HEK293 (cell line): Measurements from ENCODE around the gene NRROS.

Experiments used
- CTCF ChIA-PET: fragments of 350-600 bp; formaldehyde crosslinking; extraction: SDS; loops from one replicate; lab custom pipeline; 2021; ENCODE audit warnings: antibody characterized with exemption; lab: Yijun Ruan, JAX
- POLR2A ChIA-PET: fragments of 300-600 bp; formaldehyde crosslinking; extraction: SDS; loops from one replicate; lab custom pipeline; 2020; ENCODE audit warnings: antibody characterized with exemption, inconsistent platforms; lab: Yijun Ruan, JAX
- H3K27ac ChIP-seq: fragments of 200-500 bp; sonication (Bioruptor generic); 2 replicates; pipeline ENCODE4 v1.5.1; 2014; ENCODE audit warnings: low read depth, low read length, control low read depth, inconsistent platforms; ENCODE audit errors: extremely low read depth
- H3K36me3 ChIP-seq, 2 experiments: fragments of 200-500 bp in 1 of 2; sonication (Bioruptor generic) in 1 of 2; 1 replicate in 1 of 2; 2 replicates in 1 of 2; pipeline ENCODE4 v1.5.1; 2014 to 2017; ENCODE audit warnings: inconsistent platforms in 2 of 2, low read length in 2 of 2; ENCODE audit not compliant: control insufficient read depth in 2 of 2, insufficient read depth in 1 of 2
- H3K4me1 ChIP-seq: fragments of 200-500 bp; sonication (Bioruptor generic); 2 replicates; pipeline ENCODE4 v1.5.1; 2014; ENCODE audit warnings: mild to moderate bottlenecking, low read length, inconsistent platforms; ENCODE audit not compliant: control insufficient read depth, insufficient read depth
- H3K4me3 ChIP-seq: 2 replicates; pipeline ENCODE4 v1.5.1; 2011; ENCODE audit warnings: low read depth, mild to moderate bottlenecking, control low read depth, low read length, moderate library complexity
- H3K9me3 ChIP-seq: fragments of 200-500 bp; sonication (Bioruptor generic); 2 replicates; pipeline ENCODE4 v1.5.1; 2014; ENCODE audit warnings: low read depth, low read length, inconsistent platforms; ENCODE audit not compliant: control insufficient read depth, insufficient read depth
- CTCF ChIP-seq: fragments of 450-650 bp; formaldehyde crosslinking; IDR thresholded peaks from 2 replicates; pipeline ENCODE4 v1.5.1; 2016; ENCODE audit warnings: missing biosample characterization, missing genetic modification characterization
- ELK4 ChIP-seq: IDR thresholded peaks from 2 replicates; pipeline ENCODE4 v1.6.1; 2011; ENCODE audit warnings: mild to moderate bottlenecking, low read depth, low read length, borderline replicate concordance
- FEZF1 ChIP-seq: fragments of 450-650 bp; formaldehyde crosslinking; IDR thresholded peaks from 2 replicates; pipeline ENCODE4 v1.5.1; 2016; ENCODE audit warnings: missing biosample characterization, missing genetic modification characterization
- KLF16 ChIP-seq: fragments of 450-650 bp; formaldehyde crosslinking; IDR thresholded peaks from 2 replicates; pipeline ENCODE4 v1.5.1; 2017; ENCODE audit warnings: missing biosample characterization, missing genetic modification characterization
- YY2 ChIP-seq: fragments of 450-650 bp; formaldehyde crosslinking; IDR thresholded peaks from 2 replicates; pipeline ENCODE4 v1.5.1; 2016; ENCODE audit warnings: missing biosample characterization, missing genetic modification characterization
- ZBTB17 ChIP-seq: fragments of 450-650 bp; formaldehyde crosslinking; IDR thresholded peaks from 2 replicates; pipeline ENCODE4 v1.5.1; 2016; ENCODE audit warnings: missing biosample characterization, missing genetic modification characterization
- ZBTB44 ChIP-seq: fragments of 450-650 bp; IDR thresholded peaks from 2 replicates; pipeline ENCODE4 v1.5.1; 2018; ENCODE audit warnings: missing biosample characterization, mild to moderate bottlenecking, missing genetic modification characterization
- ZNF133 ChIP-seq: fragments of 450-650 bp; formaldehyde crosslinking; IDR thresholded peaks from 2 replicates; pipeline ENCODE4 v1.5.1; 2016; ENCODE audit warnings: missing biosample characterization, missing genetic modification characterization
- ZNF24 ChIP-seq: fragments of 450-650 bp; formaldehyde crosslinking; IDR thresholded peaks from 2 replicates; pipeline ENCODE4 v1.5.1; 2016; ENCODE audit warnings: missing biosample characterization, missing genetic modification characterization
- ZNF266 ChIP-seq: fragments of 450-650 bp; formaldehyde crosslinking; IDR thresholded peaks from 2 replicates; pipeline ENCODE4 v1.5.1; 2016; ENCODE audit warnings: missing biosample characterization, missing genetic modification characterization, low read depth
- ZNF37A ChIP-seq: fragments of 450-650 bp; IDR thresholded peaks from 2 replicates; pipeline ENCODE4 v1.5.1; 2018; ENCODE audit warnings: missing biosample characterization, missing genetic modification characterization
- ZNF501 ChIP-seq: fragments of 450-650 bp; formaldehyde crosslinking; IDR thresholded peaks from 2 replicates; pipeline ENCODE4 v1.5.1; 2016; ENCODE audit warnings: missing biosample characterization, missing genetic modification characterization
- ZNF571 ChIP-seq: fragments of 450-650 bp; formaldehyde crosslinking; IDR thresholded peaks from 2 replicates; pipeline ENCODE4 v1.5.0; 2017; ENCODE audit warnings: missing biosample characterization, missing genetic modification characterization
- ZNF600 ChIP-seq: fragments of 450-650 bp; formaldehyde crosslinking; IDR thresholded peaks from 2 replicates; pipeline ENCODE4 v1.5.1; 2016; ENCODE audit warnings: missing biosample characterization, missing genetic modification characterization
- ZNF645 ChIP-seq: fragments of 450-650 bp; formaldehyde crosslinking; IDR thresholded peaks from 2 replicates; pipeline ENCODE4; 2016; ENCODE audit warnings: missing biosample characterization, missing genetic modification characterization
- ZNF677 ChIP-seq: fragments of 450-650 bp; IDR thresholded peaks from 2 replicates; pipeline ENCODE4 v1.5.0; 2018; ENCODE audit warnings: missing biosample characterization, mild to moderate bottlenecking, missing genetic modification characterization, moderate library complexity
- ZSCAN23 ChIP-seq: fragments of 450-650 bp; formaldehyde crosslinking; IDR thresholded peaks from 2 replicates; pipeline ENCODE4 v1.5.1; 2016; ENCODE audit warnings: missing biosample characterization, missing genetic modification characterization
- ZSCAN5A ChIP-seq: fragments of 450-650 bp; formaldehyde crosslinking; IDR thresholded peaks from 2 replicates; pipeline ENCODE4 v1.5.1; 2016; ENCODE audit warnings: missing biosample characterization, missing genetic modification characterization
- TF ChIP-seq, protein P1 (sequence below): fragments of 450-650 bp; formaldehyde crosslinking; IDR thresholded peaks from 2 replicates; pipeline ENCODE4 v1.5.1; 2016; ENCODE audit warnings: missing biosample characterization, missing genetic modification characterization

NRROS gene

GRCh38 chr3:196620161-196620604 is 19.3 kb upstream of the NRROS start:
- no peak overlapping the region for H3K4me3 ChIP-seq
- TF ChIP-seq ZNF600 (tag by site-specific recombination) = 0 out of 2 replicates have a peak, but pooled peaks have one; percentile 22
- TF ChIP-seq ZBTB17 = 0 out of 2 replicates have a peak, but pooled peaks have one; percentile 12
- TF ChIP-seq ZNF571 (tag by site-specific recombination) = no peak
- TF ChIP-seq, all 188 proteins: peak for 2
- no peak overlapping the region for H3K27ac ChIP-seq
- ChIA-PET POLR2A (no interaction called here), CTCF (interaction anchor here (1.4 kb wide), 1 partner anchor 65 kb away, joined by 3 read pairs; no protein-coding TSS in a partner anchor)
- H3K4me1 ChIP-seq = no peaks in the 10 kb centered on the region
- no peaks in the 10 kb centered on the region for H3K36me3 ChIP-seq
- H3K9me3 ChIP-seq = no peaks in the 10 kb centered on the region

- POLR2A ChIA-PET = no interaction called here
- H3K4me3 ChIP-seq = no peak overlapping the region
- CTCF ChIA-PET = interaction anchor here (1.4 kb wide), 1 partner anchor 65 kb away, joined by 3 read pairs; no protein-coding TSS in a partner anchor
- H3K9me3 ChIP-seq = no peaks in the 10 kb centered on the region
- no peak for TF ChIP-seq ZSCAN23 (tag by site-specific recombination)
- TF ChIP-seq ZNF24 (tag by site-specific recombination) = no peak
- TF ChIP-seq ELK4 = no peak
- no peak for TF ChIP-seq ZNF266
- TF ChIP-seq, protein P1, sequence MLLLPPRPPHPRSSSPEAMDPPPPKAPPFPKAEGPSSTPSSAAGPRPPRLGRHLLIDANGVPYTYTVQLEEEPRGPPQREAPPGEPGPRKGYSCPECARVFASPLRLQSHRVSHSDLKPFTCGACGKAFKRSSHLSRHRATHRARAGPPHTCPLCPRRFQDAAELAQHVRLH (tag by site-specific recombination) = no peak
- TF ChIP-seq ZNF645 = no peak
- TF ChIP-seq YY2 (tag by site-specific recombination) = no peak
- no peak for TF ChIP-seq FEZF1
- no peak for TF ChIP-seq ZNF37A
- H3K36me3 ChIP-seq = no peaks in the 10 kb centered on the region
- H3K4me1 ChIP-seq = no peaks in the 10 kb centered on the region
- H3K27ac ChIP-seq = no peak overlapping the region
These were observed 18.8 kb upstream of the NRROS start for GRCh38 chr3:196620684-196621083.

DNA sequence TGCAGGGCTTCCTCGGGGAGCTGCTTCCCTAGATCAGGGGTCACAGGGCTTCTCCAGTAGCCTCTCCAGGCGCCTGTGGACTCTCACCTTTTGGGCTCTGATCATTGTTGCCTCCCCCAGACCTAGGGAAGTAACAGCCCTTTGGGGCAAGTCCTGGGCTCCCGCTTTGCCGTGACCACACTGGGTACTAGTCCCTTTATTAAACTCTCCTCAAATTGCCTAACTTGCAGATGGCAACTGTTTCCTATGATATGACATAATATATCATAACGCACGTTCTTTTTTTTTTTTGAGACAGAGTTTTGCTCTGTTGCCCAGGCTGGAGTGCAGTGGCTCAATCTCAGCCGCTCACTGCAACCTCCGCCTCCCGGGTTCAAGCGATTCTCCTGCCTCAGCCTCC is 17.9 kb upstream of the NRROS start:
- POLR2A ChIA-PET = no interaction called here
- H3K4me1 ChIP-seq = no peaks in the 10 kb centered on the region
- H3K36me3 ChIP-seq = no peaks in the 10 kb centered on the region
- no peak overlapping the region for H3K27ac ChIP-seq
- CTCF ChIA-PET = interaction anchor here (0.6 kb wide), 1 partner anchor 349 kb away, joined by 3 read pairs; no protein-coding TSS in a partner anchor
- TF ChIP-seq ZNF677 (no peak), ZNF501 (no peak)
- no peaks in the 10 kb centered on the region for H3K9me3 ChIP-seq
- no peak overlapping the region for H3K4me3 ChIP-seq

DNA sequence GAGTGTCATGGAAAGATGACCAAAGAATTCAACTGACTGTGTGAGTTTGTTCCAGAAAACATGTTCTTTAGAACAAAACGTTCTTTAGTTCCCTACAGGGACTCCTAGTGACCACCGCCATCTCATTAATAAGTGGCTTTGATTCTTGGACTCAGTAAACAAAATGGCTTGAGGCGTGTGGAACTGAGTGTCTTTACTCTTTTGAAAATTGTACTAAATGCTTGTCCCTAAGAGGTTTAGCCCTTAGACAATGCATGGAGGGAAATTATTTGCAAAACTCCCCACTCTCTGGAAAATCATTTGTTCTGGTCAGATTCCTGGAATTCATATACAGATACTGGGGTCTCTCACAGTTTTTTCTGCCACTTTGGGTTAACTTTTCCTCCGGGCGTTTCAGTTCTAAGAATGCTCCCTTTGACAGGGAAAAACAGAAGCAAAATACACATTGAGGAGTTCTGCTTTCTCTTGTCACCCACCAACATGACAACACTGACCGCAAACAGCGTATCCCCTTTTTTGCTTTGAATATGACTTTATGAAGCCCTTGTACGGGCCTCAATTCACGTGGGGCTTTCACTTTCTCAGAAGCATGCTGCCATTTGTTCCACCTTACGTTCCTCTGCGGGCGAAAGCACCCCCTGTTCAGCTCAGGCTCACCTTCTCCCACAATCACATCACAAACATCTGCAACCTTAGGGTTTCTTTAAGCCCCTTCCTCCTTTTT is 15.3 kb upstream of the NRROS start:
- no peaks in the 10 kb centered on the region for H3K9me3 ChIP-seq
- TF ChIP-seq ZNF133 (tag by site-specific recombination) (no peak), ZBTB44 (tag by site-specific recombination) (no peak), KLF16 (tag by site-specific recombination) (no peak), CTCF (tag by site-specific recombination) (no peak), ZSCAN5A (tag by site-specific recombination) (no peak)

More for the DNA sequence above, 15.3 kb upstream of the NRROS start:
- ChIA-PET CTCF (interaction anchor here (0.5 to 0.7 kb wide), 2 partner anchors 61 to 252 kb away, joined by 3 read pairs; no protein-coding TSS in a partner anchor), POLR2A (no interaction called here)
- no peaks in the 10 kb centered on the region for H3K4me1 ChIP-seq
- H3K4me3 ChIP-seq = no peak overlapping the region
- H3K36me3 ChIP-seq = no peaks in the 10 kb centered on the region
- H3K27ac ChIP-seq = no peak overlapping the region
